DND-41 (cell line): Measurements from ENCODE around the gene WDFY3.

Source experiments
- EZH2 ChIP-seq: IDR thresholded peaks from 3 replicates; pipeline ENCODE4 v1.6.1; 2012; ENCODE audit warnings: borderline replicate concordance, low read depth, mild to moderate bottlenecking, moderate library complexity, low read length, inconsistent platforms; ENCODE audit not compliant: severe bottlenecking
- TF ChIP-seq, protein P1 (sequence below): IDR thresholded peaks from 2 replicates; pipeline ENCODE4 v1.5.1; 2012; ENCODE audit warnings: borderline replicate concordance, low read length, moderate library complexity, mild to moderate bottlenecking; ENCODE audit not compliant: poor library complexity, severe bottlenecking; ENCODE audit errors: extremely low read depth

DNA sequence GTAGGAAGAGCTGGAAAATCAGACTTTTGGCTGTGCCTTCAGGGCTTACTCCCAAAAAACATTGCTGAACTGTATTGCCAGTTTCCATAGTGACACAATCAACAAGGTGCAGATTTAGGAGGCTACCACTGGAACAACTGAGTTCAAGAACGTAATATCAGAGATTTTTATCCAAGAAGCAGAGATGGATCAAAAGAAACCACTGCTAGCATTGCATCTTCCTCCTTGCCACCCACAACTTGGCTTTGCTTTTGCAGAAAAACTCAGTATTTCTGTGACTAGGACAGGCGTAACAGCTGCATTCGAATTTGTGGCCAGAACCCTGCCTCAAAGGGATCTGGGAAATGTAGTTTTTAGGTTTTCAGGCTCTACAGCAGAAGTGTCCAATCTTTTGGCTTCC is 27.8 kb upstream of the WDFY3 start:
- TF ChIP-seq, protein P1, sequence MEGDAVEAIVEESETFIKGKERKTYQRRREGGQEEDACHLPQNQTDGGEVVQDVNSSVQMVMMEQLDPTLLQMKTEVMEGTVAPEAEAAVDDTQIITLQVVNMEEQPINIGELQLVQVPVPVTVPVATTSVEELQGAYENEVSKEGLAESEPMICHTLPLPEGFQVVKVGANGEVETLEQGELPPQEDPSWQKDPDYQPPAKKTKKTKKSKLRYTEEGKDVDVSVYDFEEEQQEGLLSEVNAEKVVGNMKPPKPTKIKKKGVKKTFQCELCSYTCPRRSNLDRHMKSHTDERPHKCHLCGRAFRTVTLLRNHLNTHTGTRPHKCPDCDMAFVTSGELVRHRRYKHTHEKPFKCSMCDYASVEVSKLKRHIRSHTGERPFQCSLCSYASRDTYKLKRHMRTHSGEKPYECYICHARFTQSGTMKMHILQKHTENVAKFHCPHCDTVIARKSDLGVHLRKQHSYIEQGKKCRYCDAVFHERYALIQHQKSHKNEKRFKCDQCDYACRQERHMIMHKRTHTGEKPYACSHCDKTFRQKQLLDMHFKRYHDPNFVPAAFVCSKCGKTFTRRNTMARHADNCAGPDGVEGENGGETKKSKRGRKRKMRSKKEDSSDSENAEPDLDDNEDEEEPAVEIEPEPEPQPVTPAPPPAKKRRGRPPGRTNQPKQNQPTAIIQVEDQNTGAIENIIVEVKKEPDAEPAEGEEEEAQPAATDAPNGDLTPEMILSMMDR = no peak
- no peak for TF ChIP-seq EZH2
